Large intestine (tissue), 3 donors: ENCODE data around the gene ITSN2. TPM values are rescaled to one million over a fixed set of nuclear protein-coding genes. Genes with fewer than 3 reads are reported as not detected.
"Not testable (repeated sequence)": the region's sequence is repeated elsewhere in the genome, so short reads cannot be mapped to it uniquely, and the experiment has no call there.

Experiments
- DNase-seq, 2 donors: peaks; one replicate each; pipeline versions ENCODE4 v3.0.0 to v3.0.0-alpha.2; 2013
- H3K27ac ChIP-seq: one replicate; pipeline ENCODE4 v1.5.1; 2013; ENCODE audit warnings: low read length
- H3K27me3 ChIP-seq: 2 replicates; pipeline ENCODE4 v1.6.1; 2013; ENCODE audit warnings: low read length; ENCODE audit not compliant: control insufficient read depth, insufficient read depth
- H3K36me3 ChIP-seq: 2 replicates; pipeline ENCODE4 v1.6.1; 2013; ENCODE audit warnings: low read length; ENCODE audit not compliant: control insufficient read depth, insufficient read depth
- H3K4me1 ChIP-seq: one replicate; pipeline ENCODE4 v1.6.1; 2013; ENCODE audit warnings: low read length; ENCODE audit not compliant: control insufficient read depth, insufficient read depth
- H3K4me3 ChIP-seq: one replicate; pipeline ENCODE4 v1.5.1; 2013; ENCODE audit warnings: low read length
- H3K9me3 ChIP-seq: one replicate; pipeline ENCODE4 v1.6.1; 2013; ENCODE audit warnings: mild to moderate bottlenecking, low read depth, low read length, moderate library complexity; ENCODE audit not compliant: control insufficient read depth
- WGBS: methylation state at CpG from one replicate; pipeline ENCODE4 v1.1.5; 2013; ENCODE audit warnings: low lambda C conversion rate; ENCODE audit not compliant: insufficient coverage; 5-methylcytosine and 5-hydroxymethylcytosine counted together
- polyA plus RNA-seq: library from polyadenylated mRNA; unstranded; fragments of 120-200 nt; gene quantifications from one replicate; pipeline ENCODE4 v1.2.1, GENCODE V29; 2013

ITSN2 gene
- polyA plus RNA-seq, 1 donor, result 36.7 TPM

DNA sequence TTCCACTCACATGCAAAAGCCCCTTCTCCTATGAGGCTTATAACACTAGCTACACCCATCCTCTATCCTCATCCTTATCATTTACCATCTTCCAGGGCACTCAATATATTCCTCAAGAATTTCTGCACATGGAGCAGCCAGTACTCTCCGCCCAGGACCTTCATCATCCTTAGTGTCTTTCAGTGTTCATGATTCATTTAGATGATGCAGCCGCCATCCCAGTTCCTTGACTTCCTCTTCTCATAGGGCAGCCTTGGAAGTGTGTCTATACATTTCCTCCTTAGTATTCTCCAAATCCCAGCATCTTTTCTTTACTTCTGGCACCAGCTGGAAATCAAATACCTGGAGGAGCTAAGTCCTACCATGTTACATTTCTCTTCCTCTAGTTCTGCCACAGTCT lies 3.0 kb upstream of the ITSN2 start:
- Histone ChIP-seq H3K27ac (no peak overlapping the region), H3K36me3 (no peaks in the 10 kb centered on the region), H3K4me1 (peaks cover 22% of the 10 kb centered on the region), H3K9me3 (no peaks in the 10 kb centered on the region), H3K27me3 (no peaks in the 10 kb centered on the region), H3K4me3 (no peak overlapping the region)
- WGBS, result no CpG with 5 or more reads among the region's 2 CpGs
- DNase-seq, result no peak

DNA sequence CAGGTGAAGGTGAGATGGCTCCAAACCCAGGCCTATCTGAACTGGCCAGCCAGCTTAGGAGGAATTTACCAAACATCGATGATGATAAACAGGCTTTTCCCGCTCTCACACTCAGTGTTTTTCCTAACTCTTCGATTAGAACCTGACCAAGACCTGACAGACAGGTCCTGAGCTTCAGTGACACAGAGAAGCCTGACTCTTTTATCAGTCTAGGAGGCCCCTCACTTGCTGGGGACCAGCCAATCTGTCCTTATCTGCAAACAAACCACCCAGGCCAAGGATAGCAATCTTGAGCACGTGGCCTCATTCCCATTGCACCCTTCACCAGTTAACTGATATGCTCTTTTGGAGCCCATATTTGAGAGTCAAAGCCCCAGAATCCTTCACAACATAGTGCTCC lies 1.9 kb upstream of the ITSN2 start:
- Histone ChIP-seq H3K27ac (no peak overlapping the region), H3K9me3 (no peaks in the 10 kb centered on the region), H3K27me3 (no peaks in the 10 kb centered on the region), H3K36me3 (no peaks in the 10 kb centered on the region), H3K4me1 (peaks cover 25% of the 10 kb centered on the region), H3K4me3 (no peak overlapping the region)
- DNase-seq, result peak in 1 of 2 donors; percentile 31
- WGBS, result no CpG with 5 or more reads among the region's 4 CpGs

DNA sequence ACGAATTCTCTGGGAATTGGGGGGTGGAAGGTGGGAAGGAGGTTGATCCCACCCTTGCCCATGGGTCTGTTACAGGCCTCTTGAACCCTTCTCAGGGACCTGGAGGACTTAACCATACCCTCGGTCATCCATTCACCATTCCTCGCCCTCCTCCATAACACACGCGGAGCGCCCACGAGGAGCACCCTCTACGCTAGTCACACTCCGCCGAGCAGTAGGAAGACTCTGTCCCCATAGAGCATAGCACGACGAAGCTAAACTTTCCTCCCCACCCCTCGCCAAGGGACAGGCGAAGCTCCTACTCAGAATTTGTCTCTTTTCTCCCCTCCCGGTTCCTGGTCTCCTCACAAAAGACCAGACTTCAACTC lies 611 bp upstream of the ITSN2 start:
- DNase-seq, result peak in 1 of 2 donors; percentile 14
- H3K4me3 ChIP-seq, result peak overlapping the region; percentile 58
- no peak overlapping the region for H3K27ac ChIP-seq
- peaks cover 25% of the 10 kb centered on the region for H3K4me1 ChIP-seq
- 94% methylated on average over 3 of the region's 15 CpGs for WGBS
- H3K36me3 ChIP-seq, result no peaks in the 10 kb centered on the region
- no peaks in the 10 kb centered on the region for H3K9me3 ChIP-seq
- H3K27me3 ChIP-seq, result no peaks in the 10 kb centered on the region

DNA sequence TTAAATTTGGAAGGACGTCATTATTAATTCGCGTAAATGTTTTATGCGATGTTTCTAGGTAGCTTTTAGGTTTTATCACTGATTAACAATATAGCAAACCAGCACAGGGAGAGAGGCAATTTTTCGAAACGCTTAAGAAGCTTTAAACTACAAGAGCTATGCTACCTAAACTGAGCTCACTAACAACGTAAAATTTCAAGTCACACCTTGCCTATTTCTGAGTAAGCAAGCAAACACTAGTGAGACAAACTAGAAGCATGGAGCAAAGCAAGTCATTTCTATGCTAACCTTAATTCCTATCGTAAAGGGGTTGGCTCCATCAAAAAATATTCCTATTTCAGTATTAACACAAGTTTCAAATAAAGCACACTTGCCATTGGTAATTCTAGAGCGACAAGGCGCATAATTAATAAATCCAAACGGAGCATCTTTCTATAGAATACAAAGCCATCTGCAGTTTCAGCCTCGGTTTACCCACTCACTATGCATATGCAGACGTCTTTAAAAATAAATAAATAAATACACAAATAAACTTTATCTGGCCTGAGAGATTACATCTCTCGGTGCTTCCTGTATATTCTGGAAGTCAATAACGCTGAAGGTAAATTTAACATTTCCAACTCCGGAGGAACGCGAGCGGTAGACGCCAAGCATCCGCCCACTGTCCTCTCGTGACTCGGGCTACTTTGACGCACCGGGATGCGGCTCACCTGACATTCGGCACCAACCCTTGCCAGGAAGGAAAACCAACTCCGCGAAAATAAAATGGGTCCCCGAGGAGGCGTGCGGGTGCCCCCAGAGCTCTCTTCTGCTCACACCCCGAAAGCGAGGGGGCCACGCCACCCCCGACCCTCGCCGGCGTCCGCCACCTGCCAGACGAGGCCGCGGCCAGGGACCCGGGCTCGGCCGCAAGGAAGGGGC lies 947 bp downstream of the ITSN2 start:
- peak; percentile 42 to 74 for DNase-seq
- no peaks in the 10 kb centered on the region for H3K9me3 ChIP-seq
- H3K4me1 ChIP-seq, result peaks cover 18% of the 10 kb centered on the region
- peak overlapping the region; percentile 58 for H3K4me3 ChIP-seq
- no peaks in the 10 kb centered on the region for H3K36me3 ChIP-seq
- no peaks in the 10 kb centered on the region for H3K27me3 ChIP-seq
- no peak overlapping the region for H3K27ac ChIP-seq
- WGBS, result 22% methylated on average over 3 of the region's 46 CpGs

DNA sequence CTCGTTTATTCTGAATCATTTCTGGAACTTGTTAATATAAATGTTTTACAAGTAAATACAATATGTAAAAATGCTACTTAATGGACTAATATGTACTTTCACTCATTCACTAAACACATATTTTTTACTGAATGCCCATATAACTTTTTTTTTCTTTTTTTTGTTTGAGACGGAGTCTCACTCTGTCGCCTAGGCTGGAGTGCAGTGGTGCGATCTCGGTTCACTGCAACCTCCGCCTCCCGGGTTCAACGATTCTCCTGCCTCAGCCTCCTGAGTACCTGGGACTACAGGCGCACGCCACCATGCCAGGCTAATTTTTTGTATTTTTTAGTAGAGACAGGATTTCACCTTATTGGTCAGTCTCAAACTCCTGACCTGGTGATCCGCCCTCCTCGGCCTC lies 2.6 kb downstream of the ITSN2 start:
- DNase-seq, H3K9me3 ChIP-seq, H3K4me3 ChIP-seq, H3K27me3 ChIP-seq, H3K27ac ChIP-seq, H3K36me3 ChIP-seq: not testable (repeated sequence)
- H3K4me1 ChIP-seq, result peaks cover 18% of the 10 kb centered on the region
- WGBS, result 100% methylated on average over 1 of the region's 12 CpGs

DNA sequence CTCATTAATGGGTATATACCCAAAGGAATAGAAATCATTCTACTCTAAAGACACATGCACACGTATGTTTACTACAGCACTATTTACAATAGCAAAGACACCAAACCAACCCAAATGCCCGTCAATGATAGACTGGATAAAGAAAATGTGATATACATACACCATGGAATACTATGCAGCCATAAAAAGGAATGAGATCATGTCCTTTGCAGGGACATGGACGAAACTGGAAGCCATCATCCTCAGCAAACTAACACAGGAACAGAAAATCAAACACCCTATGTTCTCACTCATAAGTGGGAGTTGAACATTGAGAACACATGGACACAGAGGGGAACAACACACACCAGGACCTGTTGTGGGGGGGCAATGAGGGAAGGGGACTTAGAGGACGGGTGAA lies 3.2 kb downstream of the ITSN2 start:
- not testable (repeated sequence) for H3K4me3 ChIP-seq, H3K9me3 ChIP-seq, DNase-seq, H3K36me3 ChIP-seq, H3K27ac ChIP-seq, H3K27me3 ChIP-seq
- no CpG with 5 or more reads among the region's 4 CpGs for WGBS
- peaks cover 14% of the 10 kb centered on the region for H3K4me1 ChIP-seq

DNA sequence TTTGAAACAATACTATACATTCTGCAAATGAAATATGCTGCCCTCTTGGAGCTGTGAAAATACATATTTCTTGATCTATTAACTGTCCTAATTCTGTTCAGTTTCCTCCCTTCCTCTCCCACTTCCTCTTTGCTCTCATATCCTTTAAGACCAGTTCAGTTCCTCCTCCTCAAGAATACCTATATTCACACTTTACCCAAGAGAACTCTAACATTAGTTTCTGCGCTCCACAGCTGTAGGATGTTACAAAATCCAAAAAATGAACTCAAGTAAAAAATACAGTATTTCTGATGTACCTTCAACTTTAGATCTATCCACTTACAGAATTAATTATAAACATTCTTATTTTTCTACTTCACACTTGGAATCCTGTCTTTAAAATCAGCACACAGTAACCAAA lies 5.4 kb downstream of the ITSN2 start:
- no CpG with 5 or more reads among the region's 1 CpG for WGBS
- H3K4me3 ChIP-seq, result no peak overlapping the region
- H3K4me1 ChIP-seq, result peaks cover 3% of the 10 kb centered on the region
- no peaks in the 10 kb centered on the region for H3K27me3 ChIP-seq
- no peaks in the 10 kb centered on the region for H3K9me3 ChIP-seq
- DNase-seq, result no peak
- no peak overlapping the region for H3K27ac ChIP-seq
- H3K36me3 ChIP-seq, result no peaks in the 10 kb centered on the region

DNA sequence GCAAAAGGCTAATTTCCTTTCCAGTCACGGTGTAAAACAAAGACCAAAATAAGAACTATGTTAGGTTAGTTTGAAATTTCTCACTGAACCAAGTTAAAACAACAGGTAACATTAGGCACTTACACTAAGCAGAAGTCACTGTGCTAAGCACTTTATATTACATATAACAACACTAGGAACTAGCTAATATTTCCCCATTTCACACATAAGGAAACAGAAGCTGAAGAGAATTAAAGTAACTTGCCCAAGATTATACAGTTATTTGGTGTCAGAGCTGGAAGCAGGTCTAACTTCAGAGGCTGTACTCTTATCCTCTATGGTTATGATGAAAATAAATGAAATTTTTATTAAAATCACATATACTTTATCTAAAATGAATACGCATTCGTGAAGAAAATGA lies 5.9 kb downstream of the ITSN2 start:
- whole genome bisulfite sequencing, result 93% methylated on average over 3 of the region's 3 CpGs
- no peak for DNase-seq
- Histone ChIP-seq H3K4me3 (no peak overlapping the region), H3K4me1 (peaks cover 3% of the 10 kb centered on the region), H3K27ac (no peak overlapping the region), H3K9me3 (no peaks in the 10 kb centered on the region), H3K27me3 (no peaks in the 10 kb centered on the region), H3K36me3 (no peaks in the 10 kb centered on the region)

DNA sequence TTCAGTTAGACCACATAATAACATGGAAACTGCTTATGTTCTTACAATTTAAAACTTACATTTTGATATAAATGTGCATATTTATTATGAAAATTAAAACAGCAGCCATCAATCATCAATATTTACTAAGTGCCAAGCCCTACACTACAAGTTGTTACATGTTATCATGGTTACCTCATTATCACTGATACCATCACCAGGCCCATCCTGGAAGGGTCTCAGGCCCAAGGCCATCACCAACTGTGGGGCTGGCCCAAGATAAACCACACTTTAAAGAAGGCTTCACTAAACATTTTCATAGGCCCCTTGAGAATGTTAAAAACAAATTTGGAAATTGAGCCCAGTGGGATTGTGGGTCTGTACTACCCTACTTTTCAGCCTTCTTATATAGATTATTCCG lies 6.4 kb downstream of the ITSN2 start:
- Histone ChIP-seq H3K27ac (no peak overlapping the region), H3K4me1 (peaks cover 3% of the 10 kb centered on the region), H3K9me3 (no peaks in the 10 kb centered on the region), H3K27me3 (no peaks in the 10 kb centered on the region), H3K4me3 (no peak overlapping the region), H3K36me3 (no peaks in the 10 kb centered on the region)
- WGBS, result 100% methylated on average over 1 of the region's 1 CpG
- DNase-seq, result no peak

DNA sequence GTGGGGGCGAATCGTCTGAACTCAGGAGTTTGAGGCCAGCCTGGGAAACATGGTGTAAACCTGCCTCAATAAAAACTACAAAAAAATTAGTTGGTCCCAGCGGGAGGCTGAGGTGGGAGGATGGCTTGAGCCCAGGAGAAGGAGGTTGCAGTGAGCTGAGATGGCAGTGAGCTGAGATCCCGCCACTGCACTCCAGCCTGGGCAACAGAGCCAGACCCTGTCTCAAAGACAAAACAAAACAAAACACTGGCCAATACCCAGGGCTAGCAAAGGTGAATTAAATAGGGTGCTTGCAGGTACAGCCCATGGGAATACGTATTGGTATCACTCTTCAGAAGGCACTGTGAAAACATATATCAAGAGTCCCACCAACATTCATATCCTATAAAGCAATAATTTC lies 7.0 kb downstream of the ITSN2 start:
- Histone ChIP-seq H3K4me1 (peaks cover 3% of the 10 kb centered on the region), H3K9me3 (no peaks in the 10 kb centered on the region), H3K4me3 (no peak overlapping the region), H3K27ac (no peak overlapping the region), H3K36me3 (no peaks in the 10 kb centered on the region), H3K27me3 (no peaks in the 10 kb centered on the region)
- DNase-seq, result no peak
- 100% methylated on average over 1 of the region's 5 CpGs for WGBS

DNA sequence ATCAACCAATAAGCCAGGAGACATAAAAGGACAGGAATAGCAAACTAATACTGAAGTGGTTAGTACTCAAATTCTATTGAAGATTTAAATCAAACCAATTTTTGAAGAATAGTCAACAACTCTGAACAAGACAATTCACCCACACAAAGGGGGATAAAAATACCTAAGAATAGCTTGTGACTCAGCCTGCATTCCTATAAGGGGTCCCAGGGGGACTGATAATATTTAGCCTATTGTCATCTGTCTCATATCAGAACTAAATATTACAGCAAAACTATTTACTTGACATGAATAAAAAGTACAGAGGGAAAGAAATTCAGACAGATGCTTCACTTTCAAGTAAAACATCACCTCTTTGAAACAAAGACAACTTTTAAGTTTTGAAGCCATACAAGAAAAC lies 7.7 kb downstream of the ITSN2 start:
- H3K27me3 ChIP-seq, result no peaks in the 10 kb centered on the region
- no peak for DNase-seq
- no peaks in the 10 kb centered on the region for H3K9me3 ChIP-seq
- H3K4me1 ChIP-seq, result no peaks in the 10 kb centered on the region
- no peak overlapping the region for H3K27ac ChIP-seq
- no peak overlapping the region for H3K4me3 ChIP-seq
- no peaks in the 10 kb centered on the region for H3K36me3 ChIP-seq
